H1 (cell line): ENCODE measurements around the gene ARL8A. TPM values are rescaled to one million over a fixed set of nuclear protein-coding genes. Genes with fewer than 3 reads are reported as not detected.

Source experiments
- CTCF ChIA-PET: fragments of 300-600 bp; sonication (Branson Sonifier 250); formaldehyde crosslinking; loops from one replicate; lab custom pipeline; 2021; ENCODE audit not compliant: partially characterized antibody; lab: Charles Lee
- POLR2A ChIA-PET: fragments of 300-600 bp; sonication (Branson Sonifier 250); formaldehyde crosslinking; loops from one replicate; lab custom pipeline; 2021; ENCODE audit warnings: inconsistent platforms; ENCODE audit not compliant: partially characterized antibody; lab: Charles Lee
- DNase-seq, 2 experiments: peaks; one replicate each; pipeline versions ENCODE4 v3.0.0 to v3.0.0-alpha.2; 2010 to 2022; ENCODE audit warnings: low spot score in 2 of 2, low read depth in 1 of 2, mixed read lengths in 1 of 2
- FAIRE-seq: peaks from 2 replicates; lab custom pipeline; 2011; peaks lifted over from hg19 to GRCh38; lab: Jason Lieb, UNC
- H2AFZ ChIP-seq: 2 replicates; pipeline ENCODE4 v1.8.1; 2012; ENCODE audit warnings: low read length, inconsistent platforms
- H2AK5ac ChIP-seq: 2 replicates; pipeline ENCODE4 v1.6.1; 2013; ENCODE audit warnings: low read depth, low read length
- H2BK120ac ChIP-seq: replicated peaks from 2 replicates; pipeline ENCODE3; 2013; ENCODE audit warnings: low read depth, low read length, inconsistent platforms
- H2BK12ac ChIP-seq: 2 replicates; pipeline ENCODE4 v1.6.1; 2013; ENCODE audit warnings: low read depth, low read length
- H2BK15ac ChIP-seq: 2 replicates; pipeline ENCODE4 v1.6.1; 2013; ENCODE audit warnings: low read length
- H2BK20ac ChIP-seq: 2 replicates; pipeline ENCODE4 v1.6.1; 2013; ENCODE audit warnings: low read length
- H2BK5ac ChIP-seq: 2 replicates; pipeline ENCODE4 v1.6.1; 2013; ENCODE audit warnings: low read depth, low read length
- H3K14ac ChIP-seq: 2 replicates; pipeline ENCODE4 v1.6.1; 2013; ENCODE audit warnings: inconsistent platforms; ENCODE audit not compliant: insufficient read length
- H3K18ac ChIP-seq: 2 replicates; pipeline ENCODE4 v1.6.1; 2013; ENCODE audit warnings: low read length; ENCODE audit errors: extremely low read depth
- H3K23ac ChIP-seq: 2 replicates; pipeline ENCODE4 v1.6.1; 2013; ENCODE audit warnings: inconsistent platforms; ENCODE audit not compliant: insufficient read length
- H3K23me2 ChIP-seq: 2 replicates; pipeline ENCODE4 v1.6.1; 2013; ENCODE audit warnings: low read depth, low read length
- H3K27ac ChIP-seq: 2 replicates; pipeline ENCODE4 v1.6.1; 2011; ENCODE audit warnings: low read depth, low read length, inconsistent platforms
- H3K27me3 ChIP-seq, 4 experiments: replicated peaks in 1 of 4; 1 replicate in 1 of 4; 2 replicates in 3 of 4; pipeline versions ENCODE4 v1.6.1 to v1.8.1; 2011 to 2013; ENCODE audit warnings: low read length in 3 of 4, mild to moderate bottlenecking in 3 of 4, inconsistent platforms in 2 of 4, mixed read lengths in 2 of 4, moderate library complexity in 1 of 4; ENCODE audit not compliant: control insufficient read depth in 3 of 4, insufficient read depth in 3 of 4; ENCODE audit errors: extremely low read depth in 1 of 4
- H3K36me3 ChIP-seq, 4 experiments: 2 replicates each; pipeline versions ENCODE4 v1.6.1 to v1.8.1; 2011 to 2013; ENCODE audit warnings: mild to moderate bottlenecking in 4 of 4, low read length in 3 of 4, moderate library complexity in 2 of 4, control low read depth in 1 of 4, inconsistent platforms in 1 of 4; ENCODE audit not compliant: insufficient read depth in 4 of 4, control insufficient read depth in 2 of 4
- H3K4ac ChIP-seq: replicated peaks from 2 replicates; pipeline ENCODE3; 2013; ENCODE audit warnings: low read length, low read depth, mixed read lengths, inconsistent platforms; ENCODE audit not compliant: insufficient read length
- H3K4me1 ChIP-seq, 4 experiments: replicated peaks in 1 of 4; 1 replicate in 1 of 4; 2 replicates in 3 of 4; pipeline versions ENCODE4 v1.6.1 to v1.8.1; 2011 to 2013; ENCODE audit warnings: low read length in 3 of 4, inconsistent platforms in 2 of 4, mixed read lengths in 1 of 4; ENCODE audit not compliant: insufficient read depth in 4 of 4, control insufficient read depth in 3 of 4
- H3K4me2 ChIP-seq, 2 experiments: 2 replicates each; pipeline versions ENCODE4 v1.6.1 to v1.8.1; 2011 to 2013; ENCODE audit warnings: low read depth in 2 of 2, low read length in 2 of 2, control low read depth in 1 of 2, inconsistent platforms in 1 of 2, mild to moderate bottlenecking in 1 of 2; ENCODE audit not compliant: insufficient read depth in 1 of 2
- H3K4me3 ChIP-seq, 4 experiments: fragments of 200-600, 300-600 bp in 1 of 4; sonication (generic), shearing (Covaris generic), sonication (Bioruptor Twin) in 1 of 4; 2 replicates each; pipeline versions ENCODE4 v1.5.1 to v1.8.1; 2011 to 2016; ENCODE audit warnings: low read length in 4 of 4, low read depth in 3 of 4, control low read depth in 2 of 4, inconsistent platforms in 2 of 4, mild to moderate bottlenecking in 2 of 4, mixed read lengths in 1 of 4, moderate library complexity in 1 of 4; ENCODE audit not compliant: insufficient read depth in 2 of 4; ENCODE audit errors: extremely low read depth in 1 of 4
- H3K56ac ChIP-seq: replicated peaks from 2 replicates; pipeline ENCODE3; 2013; ENCODE audit warnings: low read depth, mild to moderate bottlenecking, mixed read lengths, low read length, inconsistent platforms; ENCODE audit not compliant: insufficient read length
- H3K79me1 ChIP-seq: 2 replicates; pipeline ENCODE4 v1.6.1; 2013; ENCODE audit warnings: low read depth, low read length, control low read depth
- H3K79me2 ChIP-seq, 2 experiments: 2 replicates each; pipeline versions ENCODE4 v1.6.1 to v1.8.1; 2012 to 2013; ENCODE audit warnings: low read length in 2 of 2, mild to moderate bottlenecking in 2 of 2, inconsistent platforms in 1 of 2; ENCODE audit not compliant: insufficient read depth in 2 of 2, control insufficient read depth in 1 of 2
- H3K9ac ChIP-seq, 4 experiments: replicated peaks in 1 of 4; 1 replicate in 1 of 4; 2 replicates in 3 of 4; pipeline versions ENCODE4 v1.6.1 to v1.8.1; 2011 to 2013; ENCODE audit warnings: low read depth in 3 of 4, low read length in 3 of 4, control low read depth in 2 of 4, mild to moderate bottlenecking in 2 of 4, moderate library complexity in 2 of 4, inconsistent platforms in 1 of 4; ENCODE audit errors: extremely low read depth in 1 of 4
- H3K9me3 ChIP-seq, 2 experiments: 2 replicates each; pipeline versions ENCODE4 v1.6.1 to v1.8.1; 2012 to 2013; ENCODE audit warnings: mild to moderate bottlenecking in 2 of 2, moderate library complexity in 2 of 2, control low read depth in 1 of 2, inconsistent platforms in 1 of 2, low read depth in 1 of 2, low read length in 1 of 2, mixed read lengths in 1 of 2; ENCODE audit not compliant: insufficient read depth in 2 of 2
- H4K20me1 ChIP-seq, 2 experiments: replicated peaks in 1 of 2; 2 replicates each; pipeline versions ENCODE3 to v1.8.1; 2011 to 2013; ENCODE audit warnings: inconsistent platforms in 2 of 2, low read length in 2 of 2, mild to moderate bottlenecking in 1 of 2; ENCODE audit not compliant: insufficient read depth in 2 of 2, control insufficient read depth in 1 of 2
- H4K5ac ChIP-seq: 2 replicates; pipeline ENCODE4 v1.6.1; 2013; ENCODE audit warnings: low read length, low read depth, mixed read lengths, inconsistent platforms; ENCODE audit not compliant: insufficient read length
- H4K8ac ChIP-seq: 2 replicates; pipeline ENCODE4 v1.8.0; 2013; ENCODE audit warnings: mild to moderate bottlenecking, moderate library complexity, low read length, inconsistent platforms; ENCODE audit not compliant: insufficient read depth; ENCODE audit errors: extremely low read depth
- H4K91ac ChIP-seq: replicated peaks from 2 replicates; pipeline ENCODE3; 2013; ENCODE audit warnings: low read length, mixed read lengths, inconsistent platforms; ENCODE audit not compliant: insufficient read length
- ASH2L ChIP-seq: fragments of 200-600, 300-600 bp; sonication (generic); IDR thresholded peaks from one replicate; pipeline ENCODE4 v1.7.1; 2017; ENCODE audit warnings: low read length
- GTF2F1 ChIP-seq: IDR thresholded peaks from 2 replicates; pipeline ENCODE4 v1.6.1; 2012; ENCODE audit warnings: low read depth, low read length, improper control_type of control experiment, borderline replicate concordance
- WGBS, 2 experiments: shearing (Covaris generic) in 1 of 2; methylation state at CpG; one replicate each; pipeline versions ENCODE4 v1.1.6 to v1.1.7; 2013 to 2015; ENCODE audit warnings: low lambda C conversion rate in 2 of 2, mixed read lengths in 2 of 2, inconsistent platforms in 1 of 2, low coverage in 1 of 2, missing lambda C conversion rate in 1 of 2; ENCODE audit not compliant: insufficient replicate concordance in 2 of 2, insufficient coverage in 1 of 2, insufficient read length in 1 of 2; ENCODE audit errors: extremely low coverage in 1 of 2, missing lambda C conversion rate in 1 of 2; 5-methylcytosine and 5-hydroxymethylcytosine counted together
- polyA plus RNA-seq, 7 experiments: library from polyadenylated mRNA; depleted of rRNA in 3 of 7; stranded (reverse) in 5 of 7; unstranded in 2 of 7; fragments of >200 nt in 5 of 7; fragments of 200-250 nt in 2 of 7; gene quantifications; 1 replicate in 5 of 7; 2 replicates in 1 of 7; 4 replicates in 1 of 7; pipeline versions ENCODE4 v1.2.1 to v1.2.3, GENCODE V29; 2011 to 2013; ENCODE audit warnings: missing spikeins in 2 of 7, mixed read lengths in 2 of 7
- total RNA-seq: library from RNA; stranded (reverse); fragmentation: NEBNext Ultra II Directional; extraction: Animal tissue kit (Norgen Biotek cat#: 25700); gene quantifications from 2 replicates; pipeline ENCODE4 v1.2.1, GENCODE V29; 2021

Gene ARL8A
- total and polyA plus RNA-seq, 2 of the 8 experiments (the other 6 are each of a cell fraction or from before 2014, with no cell fraction given): 40.3 to 58.7 TPM

GRCh38 chr1:202154148-202154765 is 9.7 kb upstream of the ARL8A start:
- H3K9me3 ChIP-seq: no peaks in the 10 kb centered on the region; a peak in 1 of 4 replicates
- ChIA-PET CTCF (interaction anchor here (0.6 to 5.2 kb wide), 32 partner anchors 9 to 542 kb away, joined by 3 to 77 read pairs (median 4); partner anchors contain the start of genes ARL8A and LGR6), POLR2A (interaction anchor here (0.7 to 1.8 kb wide), 6 partner anchors 11 to 147 kb away, joined by 3 to 6 read pairs (median 3); no protein-coding TSS in a partner anchor)
- peak overlapping the region; percentile 49; the same call in 1 of the 2 replicates for H2BK5ac ChIP-seq
- H2BK15ac ChIP-seq: peak overlapping the region; percentile 96; the same call in 1 of the 2 replicates
- no peak overlapping the region for H3K27ac ChIP-seq
- FAIRE-seq (no peak), DNase-seq (no peak)
- no peak overlapping the region for H3K4me2 ChIP-seq
- H3K4me3 ChIP-seq: no peak overlapping the region
- H4K91ac ChIP-seq: peak overlapping the region; percentile 57
- H2AFZ ChIP-seq: no peak overlapping the region
- H2BK120ac ChIP-seq: no peak overlapping the region
- H3K23me2 ChIP-seq: no peaks in the 10 kb centered on the region
- no peak overlapping the region for H4K5ac ChIP-seq
- H3K18ac ChIP-seq: no peak overlapping the region
- H3K79me2 ChIP-seq: no peaks in the 10 kb centered on the region
- H3K56ac ChIP-seq: no peak overlapping the region
- no peak overlapping the region for H3K23ac ChIP-seq
- H2AK5ac ChIP-seq: peak overlapping the region; percentile 95; the same call in 1 of the 2 replicates
- 0 out of 2 replicates have a peak overlapping the region, but pooled peaks have one; percentile 57 for H2BK20ac ChIP-seq
- H3K4me1 ChIP-seq: peaks cover 0 to 6% (median under 1%) of the 10 kb centered on the region in 4 experiments; a peak in 3 of 7 replicates
- H3K9ac ChIP-seq: no peak overlapping the region; a peak in 1 of 7 replicates
- peak overlapping the region; percentile 80; the same call in 1 of the 2 replicates for H2BK12ac ChIP-seq
- no peak overlapping the region for H3K14ac ChIP-seq
- no peak overlapping the region for H3K4ac ChIP-seq
- no peaks in the 10 kb centered on the region for H3K36me3 ChIP-seq
- H4K8ac ChIP-seq: no peak overlapping the region
- no peaks in the 10 kb centered on the region for H4K20me1 ChIP-seq
- H3K27me3 ChIP-seq: no peaks in the 10 kb centered on the region
- no peaks in the 10 kb centered on the region for H3K79me1 ChIP-seq
- TF ChIP-seq ASH2L (peak; percentile 38), GTF2F1 (no peak)
- WGBS, 2 experiments: 85% methylated on average over 10 of the region's 10 CpGs; no CpG with 5 or more reads in 1 of the 2 experiments
